AG04450 (cell line): ENCODE measurements around the gene ADAMTSL1. TPM values are rescaled to one million over a fixed set of nuclear protein-coding genes. Genes with fewer than 3 reads are reported as not detected.

Source experiments
- CTCF ChIA-PET: fragments of 300-600, 350-600 bp; formaldehyde crosslinking; extraction: SDS; loops from one replicate; lab custom pipeline; 2022; ENCODE audit warnings: antibody characterized with exemption, inconsistent platforms; lab: Charles Lee
- POLR2A ChIA-PET: fragments of 350-600 bp; formaldehyde crosslinking; extraction: SDS; loops from one replicate; lab custom pipeline; 2021; ENCODE audit warnings: antibody characterized with exemption, inconsistent platforms; lab: Yijun Ruan, JAX
- DNase-seq: peaks from one replicate; pipeline ENCODE4 v3.0.0-alpha.2; 2011; ENCODE audit warnings: low read depth, low spot score
- H3K27ac ChIP-seq: one replicate; pipeline ENCODE4 v1.5.1; 2012; ENCODE audit warnings: low read depth, low read length, control low read depth
- H3K27me3 ChIP-seq: one replicate; pipeline ENCODE4 v1.6.0; 2012; ENCODE audit warnings: low read length; ENCODE audit not compliant: control insufficient read depth, insufficient read depth
- H3K4me3 ChIP-seq: 2 replicates; pipeline ENCODE4 v1.5.1; 2011; ENCODE audit warnings: mild to moderate bottlenecking, low read depth, low read length, control low read depth
- H3K9me3 ChIP-seq: 2 replicates; pipeline ENCODE4 v1.5.1; 2012; ENCODE audit warnings: low read length; ENCODE audit not compliant: control insufficient read depth, insufficient read depth
- polyA plus RNA-seq: library from polyadenylated mRNA; depleted of rRNA; stranded (reverse); fragments of >200 nt; gene quantifications from 2 replicates; pipeline ENCODE4 v1.2.3, GENCODE V29; 2011
- TF ChIP-seq, protein P1 (sequence below): IDR thresholded peaks from 2 replicates; pipeline ENCODE4 v1.5.1; 2011; ENCODE audit warnings: low read depth, low read length, control low read depth, inconsistent platforms

ADAMTSL1 gene
- polyA plus RNA-seq, 1 experiment = 22.2 TPM

DNA sequence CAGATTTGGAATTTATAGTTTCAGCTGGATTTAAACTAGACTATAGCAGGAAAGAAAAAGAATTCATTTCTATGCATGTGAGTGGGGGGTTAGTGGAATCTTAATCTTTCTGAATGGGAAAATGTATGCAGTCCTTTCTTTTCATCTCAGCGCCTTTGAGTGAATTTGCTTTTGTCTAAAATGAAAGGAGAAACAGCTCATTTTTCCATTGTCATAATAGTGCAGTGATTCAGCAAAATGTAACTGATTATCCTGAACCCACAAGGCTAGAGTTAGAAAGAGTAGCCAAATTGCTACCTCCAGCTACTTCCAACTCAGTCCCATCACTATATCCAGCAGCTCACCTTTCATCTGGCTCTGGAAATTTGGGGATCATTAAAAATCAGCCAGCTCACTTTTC lies 134.4 kb downstream of the ADAMTSL1 start:
- Histone ChIP-seq H3K27ac (no peak overlapping the region), H3K4me3 (no peak overlapping the region), H3K9me3 (0 out of 2 replicates have a peak, but pooled peaks cover 2% of the 10 kb centered on the region), H3K27me3 (no peaks in the 10 kb centered on the region)
- DNase-seq = no peak
- TF ChIP-seq, protein P1, sequence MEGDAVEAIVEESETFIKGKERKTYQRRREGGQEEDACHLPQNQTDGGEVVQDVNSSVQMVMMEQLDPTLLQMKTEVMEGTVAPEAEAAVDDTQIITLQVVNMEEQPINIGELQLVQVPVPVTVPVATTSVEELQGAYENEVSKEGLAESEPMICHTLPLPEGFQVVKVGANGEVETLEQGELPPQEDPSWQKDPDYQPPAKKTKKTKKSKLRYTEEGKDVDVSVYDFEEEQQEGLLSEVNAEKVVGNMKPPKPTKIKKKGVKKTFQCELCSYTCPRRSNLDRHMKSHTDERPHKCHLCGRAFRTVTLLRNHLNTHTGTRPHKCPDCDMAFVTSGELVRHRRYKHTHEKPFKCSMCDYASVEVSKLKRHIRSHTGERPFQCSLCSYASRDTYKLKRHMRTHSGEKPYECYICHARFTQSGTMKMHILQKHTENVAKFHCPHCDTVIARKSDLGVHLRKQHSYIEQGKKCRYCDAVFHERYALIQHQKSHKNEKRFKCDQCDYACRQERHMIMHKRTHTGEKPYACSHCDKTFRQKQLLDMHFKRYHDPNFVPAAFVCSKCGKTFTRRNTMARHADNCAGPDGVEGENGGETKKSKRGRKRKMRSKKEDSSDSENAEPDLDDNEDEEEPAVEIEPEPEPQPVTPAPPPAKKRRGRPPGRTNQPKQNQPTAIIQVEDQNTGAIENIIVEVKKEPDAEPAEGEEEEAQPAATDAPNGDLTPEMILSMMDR = no peak
- CTCF ChIA-PET = interaction anchor here (0.6 kb wide), 1 partner anchor 787 kb away, joined by 3 read pairs; no protein-coding TSS in a partner anchor
- POLR2A ChIA-PET = no interaction called here

- Histone ChIP-seq H3K27ac (no peak overlapping the region), H3K4me3 (no peak overlapping the region), H3K9me3 (no peaks in the 10 kb centered on the region), H3K27me3 (no peaks in the 10 kb centered on the region)
- DNase-seq = no peak
- TF ChIP-seq, protein P1 = no peak
- ChIA-PET POLR2A (no interaction called here), CTCF (no interaction called here)
Measured at GRCh38 chr9:18610956-18611355, 137.0 kb downstream of the ADAMTSL1 start.

DNA sequence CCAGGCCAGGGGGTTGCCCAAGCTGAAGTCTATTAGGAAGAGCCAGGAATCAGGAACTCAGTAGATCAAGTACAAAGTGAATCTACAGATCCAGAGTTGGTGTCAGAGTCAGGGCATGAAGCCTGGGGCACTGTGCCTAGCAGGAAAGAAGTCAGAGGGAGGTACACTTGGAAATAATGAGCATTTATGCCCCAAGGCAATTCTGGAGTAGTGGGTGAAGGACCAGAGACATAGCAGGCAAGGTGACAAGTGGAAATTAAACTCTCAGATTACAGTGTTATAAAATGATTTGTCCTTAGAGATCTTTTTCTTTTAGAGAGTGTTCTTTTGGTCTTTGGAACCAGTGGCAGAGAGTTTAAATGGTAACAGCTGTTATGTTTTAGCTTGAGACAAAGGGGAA lies 138.0 kb downstream of the ADAMTSL1 start:
- Histone ChIP-seq H3K27me3 (no peaks in the 10 kb centered on the region), H3K4me3 (no peak overlapping the region), H3K27ac (no peak overlapping the region), H3K9me3 (no peaks in the 10 kb centered on the region)
- CTCF ChIA-PET = no interaction called here
- POLR2A ChIA-PET = no interaction called here
- no peak for DNase-seq
- TF ChIP-seq, protein P1 = no peak

GRCh38 chr9:18614116-18614515 lies 140.2 kb downstream of the ADAMTSL1 start:
- POLR2A ChIA-PET = no interaction called here
- Histone ChIP-seq H3K4me3 (no peak overlapping the region), H3K27ac (no peak overlapping the region), H3K9me3 (no peaks in the 10 kb centered on the region), H3K27me3 (no peaks in the 10 kb centered on the region)
- TF ChIP-seq, protein P1 = no peak
- DNase-seq = no peak
- CTCF ChIA-PET = interaction anchor here (1.3 kb wide), 1 partner anchor 172 kb away, joined by 3 read pairs; no protein-coding TSS in a partner anchor

DNA sequence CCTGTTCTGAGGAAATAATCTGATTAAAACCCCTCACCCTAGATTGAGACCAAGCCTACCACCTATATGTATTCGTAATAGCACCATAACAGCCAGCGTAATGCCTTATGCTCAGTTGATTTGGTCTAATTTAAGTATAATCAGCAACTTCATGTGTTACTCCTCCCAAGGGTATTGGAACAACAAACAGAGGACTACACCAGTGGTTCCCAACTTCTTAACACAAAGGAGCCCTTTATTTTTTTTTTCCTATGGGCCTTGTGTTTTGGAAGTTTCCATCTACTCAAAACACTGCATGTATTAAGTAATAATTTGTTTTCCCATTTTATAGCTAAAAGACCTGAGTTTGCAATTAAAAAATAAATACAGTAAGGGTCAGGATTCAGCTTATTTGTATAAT lies 140.7 kb downstream of the ADAMTSL1 start:
- TF ChIP-seq, protein P1 = no peak
- no peaks in the 10 kb centered on the region for H3K27me3 ChIP-seq
- DNase-seq = no peak
- no peak overlapping the region for H3K4me3 ChIP-seq
- CTCF ChIA-PET = interaction anchor here (1.3 kb wide), 1 partner anchor 173 kb away, joined by 3 read pairs; no protein-coding TSS in a partner anchor
- H3K27ac ChIP-seq = no peak overlapping the region
- POLR2A ChIA-PET = no interaction called here
- H3K9me3 ChIP-seq = no peaks in the 10 kb centered on the region
